ENCODE data around the gene RNF135.

Gene RNF135

DNA sequence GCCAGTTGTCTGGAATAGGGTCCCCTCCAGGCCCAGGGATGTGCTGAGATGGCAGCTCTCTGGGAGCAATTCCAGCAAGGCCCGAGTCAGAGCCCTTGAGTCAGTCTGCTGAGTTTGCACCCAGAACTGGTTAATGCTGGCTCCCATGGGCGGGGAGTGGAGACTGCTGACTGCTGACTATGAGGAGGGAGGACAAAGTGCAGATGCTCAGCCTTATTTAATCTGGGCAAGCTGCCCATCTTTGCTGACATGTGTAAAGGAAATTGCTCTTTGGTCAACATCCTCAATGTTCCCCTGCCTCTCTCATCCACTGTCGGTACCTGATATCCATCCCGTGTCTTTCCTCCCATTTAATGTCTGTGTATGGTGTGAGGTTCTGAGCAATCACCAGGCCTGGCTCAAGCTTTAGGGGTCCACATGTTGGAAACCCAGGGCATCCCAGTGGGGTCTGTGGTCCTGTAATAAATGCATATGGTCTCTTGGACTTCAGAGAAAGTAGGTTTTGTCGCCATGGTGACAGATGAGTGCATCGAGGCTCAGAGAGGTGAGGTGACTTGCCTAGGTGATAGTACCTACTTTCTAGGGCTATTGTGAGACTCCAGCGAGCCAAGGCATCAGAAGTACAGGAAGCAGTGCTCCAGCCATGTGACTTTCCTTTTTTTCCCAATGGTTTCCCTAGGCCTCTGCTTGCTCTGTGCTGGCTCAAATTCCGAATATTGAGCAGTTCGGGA lies 20.0 kb upstream of the RNF135 start:
- H3K9ac ChIP-seq: 0 out of 2 replicates have a peak overlapping the region, but pooled peaks have one; percentile 10

DNA sequence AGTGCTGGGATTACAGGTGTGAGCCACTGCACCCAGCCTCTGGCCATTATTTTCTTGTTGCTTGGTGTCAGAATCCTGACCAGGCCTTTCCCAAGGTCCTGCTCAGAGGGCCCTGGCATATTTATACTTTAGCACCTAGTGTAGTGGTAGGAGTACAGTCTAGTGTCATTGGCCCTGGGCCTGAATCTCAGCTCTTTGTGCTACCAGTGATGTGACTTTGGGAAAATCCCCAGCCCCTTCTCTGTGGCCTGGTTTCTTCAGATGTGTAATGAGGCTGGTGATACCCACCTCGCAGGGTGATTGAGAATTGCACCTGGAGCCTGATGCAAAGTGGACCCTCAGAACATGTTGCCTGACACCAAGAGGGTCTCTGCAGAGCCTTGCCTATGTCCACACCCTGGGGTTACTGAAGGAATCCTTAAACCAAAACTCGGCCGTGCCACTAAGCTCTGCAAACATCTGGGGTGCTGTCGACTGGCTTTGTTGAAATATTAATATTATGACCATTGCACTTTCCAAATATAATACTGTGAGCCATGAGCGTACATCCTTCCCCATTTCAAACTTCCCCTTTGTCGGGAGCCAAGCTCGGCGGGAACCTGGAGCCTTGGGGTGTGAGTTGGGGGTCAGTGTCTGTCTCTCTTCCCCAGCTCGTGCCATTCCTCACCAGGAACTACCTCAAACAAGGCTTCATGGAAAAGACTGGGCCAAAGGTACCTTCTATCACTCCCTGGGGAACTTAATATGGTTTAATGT lies 18.0 kb upstream of the RNF135 start:
- no peaks in the 10 kb centered on the region for H3K79me2 ChIP-seq (ENCODE audit: insufficient read depth, low read depth)
- peaks cover 26% of the 10 kb centered on the region for H3K4me1 ChIP-seq (ENCODE audit: low read depth, poor library complexity, severe bottlenecking)
- TF ChIP-seq, protein P1, sequence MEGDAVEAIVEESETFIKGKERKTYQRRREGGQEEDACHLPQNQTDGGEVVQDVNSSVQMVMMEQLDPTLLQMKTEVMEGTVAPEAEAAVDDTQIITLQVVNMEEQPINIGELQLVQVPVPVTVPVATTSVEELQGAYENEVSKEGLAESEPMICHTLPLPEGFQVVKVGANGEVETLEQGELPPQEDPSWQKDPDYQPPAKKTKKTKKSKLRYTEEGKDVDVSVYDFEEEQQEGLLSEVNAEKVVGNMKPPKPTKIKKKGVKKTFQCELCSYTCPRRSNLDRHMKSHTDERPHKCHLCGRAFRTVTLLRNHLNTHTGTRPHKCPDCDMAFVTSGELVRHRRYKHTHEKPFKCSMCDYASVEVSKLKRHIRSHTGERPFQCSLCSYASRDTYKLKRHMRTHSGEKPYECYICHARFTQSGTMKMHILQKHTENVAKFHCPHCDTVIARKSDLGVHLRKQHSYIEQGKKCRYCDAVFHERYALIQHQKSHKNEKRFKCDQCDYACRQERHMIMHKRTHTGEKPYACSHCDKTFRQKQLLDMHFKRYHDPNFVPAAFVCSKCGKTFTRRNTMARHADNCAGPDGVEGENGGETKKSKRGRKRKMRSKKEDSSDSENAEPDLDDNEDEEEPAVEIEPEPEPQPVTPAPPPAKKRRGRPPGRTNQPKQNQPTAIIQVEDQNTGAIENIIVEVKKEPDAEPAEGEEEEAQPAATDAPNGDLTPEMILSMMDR (conservative IDR thresholded peaks at IDR 0.05; ENCODE audit: low read depth, low read length): no peak
- no peak overlapping the region for H3K27ac ChIP-seq
- H3K9ac ChIP-seq: no peak overlapping the region
- H3K4me3 ChIP-seq (IDR thresholded peaks at IDR 0.05; ENCODE audit: insufficient read depth, low read depth, low read length): no peak overlapping the region
- no peaks in the 10 kb centered on the region for H4K20me1 ChIP-seq (ENCODE audit: insufficient read depth)
- no peak overlapping the region for H3K4me2 ChIP-seq
- no peaks in the 10 kb centered on the region for H3K27me3 ChIP-seq (ENCODE audit: insufficient read depth, low read depth)
- H2AFZ ChIP-seq (ENCODE audit: low read depth): no peak overlapping the region
- H3K36me3 ChIP-seq (ENCODE audit: insufficient read depth): no peaks in the 10 kb centered on the region

More for the DNA sequence above, 20.0 kb upstream of the RNF135 start:
- Histone ChIP-seq H3K79me2 (ENCODE audit: insufficient read depth, low read depth) (no peaks in the 10 kb centered on the region), H3K4me2 (peak overlapping the region; percentile 41; the same call in 1 of the 2 replicates), H3K36me3 (ENCODE audit: insufficient read depth) (no peaks in the 10 kb centered on the region), H3K4me1 (ENCODE audit: low read depth, poor library complexity, severe bottlenecking) (peaks cover 26% of the 10 kb centered on the region), H3K27ac (peak overlapping the region; percentile 46), H4K20me1 (ENCODE audit: insufficient read depth) (no peaks in the 10 kb centered on the region), H3K4me3 (IDR thresholded peaks at IDR 0.05; ENCODE audit: insufficient read depth, low read depth, low read length) (no peak overlapping the region), H3K27me3 (ENCODE audit: insufficient read depth, low read depth) (no peaks in the 10 kb centered on the region), H2AFZ (ENCODE audit: low read depth) (peak overlapping the region; percentile 38; the same call in 1 of the 2 replicates)
- TF ChIP-seq, protein P1 (conservative IDR thresholded peaks at IDR 0.05; ENCODE audit: low read depth, low read length): no peak

DNA sequence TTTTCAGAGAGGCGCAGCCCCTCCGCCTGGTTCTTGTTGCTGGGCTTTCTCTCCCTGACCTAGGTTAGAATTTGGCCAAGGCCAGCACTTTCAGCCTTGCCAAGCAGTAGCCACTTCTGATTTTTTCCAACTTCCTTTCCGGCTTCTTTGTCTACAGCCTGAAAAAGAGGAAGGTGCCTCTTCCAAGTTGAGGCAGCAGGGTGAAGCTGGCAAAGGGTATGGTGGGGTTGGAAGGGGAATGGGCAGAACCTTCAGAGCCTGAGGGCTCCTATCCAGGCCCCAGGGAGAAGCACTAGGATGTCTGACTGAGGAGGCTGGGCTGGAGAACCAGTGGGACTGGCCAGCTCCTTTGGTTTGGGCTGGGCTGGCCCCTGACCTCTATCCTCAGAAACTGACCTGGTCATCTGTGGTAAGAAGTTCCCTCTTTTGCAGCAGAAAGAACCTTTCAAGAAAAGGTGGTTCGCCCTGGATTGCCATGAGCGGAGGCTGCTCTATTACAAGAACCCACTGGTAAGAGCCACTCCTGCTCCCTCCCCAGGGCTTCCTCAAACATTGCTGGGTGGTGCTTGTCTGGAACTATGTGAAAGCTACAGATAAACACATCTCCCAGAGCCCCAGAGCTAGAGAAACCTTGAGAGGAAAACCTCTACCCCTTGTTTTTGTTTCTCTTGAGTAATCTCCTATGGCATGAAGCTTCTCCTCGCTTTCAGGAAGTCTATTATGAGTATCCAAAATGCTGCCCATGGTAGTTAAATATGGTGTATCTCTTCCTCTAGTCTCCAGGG lies 16.6 kb upstream of the RNF135 start:
- no peak overlapping the region for H3K27ac ChIP-seq
- H3K9ac ChIP-seq: no peak overlapping the region
- H3K4me1 ChIP-seq (ENCODE audit: low read depth, poor library complexity, severe bottlenecking): peaks cover 26% of the 10 kb centered on the region
- H3K36me3 ChIP-seq (ENCODE audit: insufficient read depth): no peaks in the 10 kb centered on the region
- H3K4me2 ChIP-seq: no peak overlapping the region
- TF ChIP-seq, protein P1 (conservative IDR thresholded peaks at IDR 0.05; ENCODE audit: low read depth, low read length): no peak
- H4K20me1 ChIP-seq (ENCODE audit: insufficient read depth): no peaks in the 10 kb centered on the region
- no peaks in the 10 kb centered on the region for H3K79me2 ChIP-seq (ENCODE audit: insufficient read depth, low read depth)
- H3K27me3 ChIP-seq (ENCODE audit: insufficient read depth, low read depth): no peaks in the 10 kb centered on the region
- no peak overlapping the region for H2AFZ ChIP-seq (ENCODE audit: low read depth)
- H3K4me3 ChIP-seq (IDR thresholded peaks at IDR 0.05; ENCODE audit: insufficient read depth, low read depth, low read length): no peak overlapping the region

DNA sequence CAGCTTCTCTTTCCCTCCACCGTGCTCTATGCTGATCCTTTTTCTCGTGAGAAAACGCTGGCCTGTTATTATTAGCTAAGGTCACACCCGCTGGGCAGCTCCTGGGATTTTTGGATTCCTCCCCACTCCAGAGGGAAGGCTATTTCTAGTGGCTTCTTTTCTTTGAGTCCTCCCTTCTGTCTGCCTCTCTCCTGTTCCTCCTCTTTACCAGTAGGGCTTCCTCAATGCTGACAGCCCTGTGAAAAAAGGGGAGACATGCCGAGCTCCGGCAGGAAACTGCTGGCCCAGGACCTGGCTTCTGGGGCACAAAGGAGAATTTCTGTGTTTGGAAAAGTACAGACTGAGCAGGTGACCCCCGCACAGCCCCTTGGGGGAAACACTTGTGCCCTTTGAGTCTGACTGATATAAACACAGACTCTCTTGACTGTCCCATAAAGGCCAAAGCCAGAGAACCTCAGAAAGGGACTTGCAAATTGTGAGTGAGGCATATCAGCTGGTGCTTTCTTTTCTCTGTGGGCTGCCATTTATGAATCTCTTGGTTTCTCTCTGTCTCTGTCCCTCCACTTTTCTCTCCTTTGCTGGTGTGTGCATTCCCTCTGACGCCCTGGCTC lies 14.0 kb upstream of the RNF135 start:
- Histone ChIP-seq H3K4me1 (ENCODE audit: low read depth, poor library complexity, severe bottlenecking) (peaks cover 33% of the 10 kb centered on the region), H3K4me2 (no peak overlapping the region), H3K36me3 (ENCODE audit: insufficient read depth) (no peaks in the 10 kb centered on the region), H4K20me1 (ENCODE audit: insufficient read depth) (no peaks in the 10 kb centered on the region), H3K9ac (no peak overlapping the region), H3K79me2 (ENCODE audit: insufficient read depth, low read depth) (no peaks in the 10 kb centered on the region), H3K27ac (no peak overlapping the region), H2AFZ (ENCODE audit: low read depth) (no peak overlapping the region), H3K4me3 (IDR thresholded peaks at IDR 0.05; ENCODE audit: insufficient read depth, low read depth, low read length) (no peak overlapping the region), H3K27me3 (ENCODE audit: insufficient read depth, low read depth) (no peaks in the 10 kb centered on the region)
- TF ChIP-seq, protein P1 (conservative IDR thresholded peaks at IDR 0.05; ENCODE audit: low read depth, low read length): no peak
